ENCODE results near the gene PPM1H.

The PPM1H gene

GRCh38 chr12:62928632-62929031 lies 6.3 kb downstream of the PPM1H start:
- no peak for DNase-seq (ENCODE audit: low read depth)
- TF ChIP-seq CTCF (IDR thresholded peaks at IDR 0.05; ENCODE audit: low read length, missing control alignments) = no peak
- H3K4me3 ChIP-seq (replicated peaks; ENCODE audit: low read depth, low read length) = no peak overlapping the region

- no peak for TF ChIP-seq CTCF (IDR thresholded peaks at IDR 0.05; ENCODE audit: low read length, missing control alignments)
- no peak for DNase-seq (ENCODE audit: low read depth)
- H3K4me3 ChIP-seq (replicated peaks; ENCODE audit: low read depth, low read length) = no peak overlapping the region
Measured at GRCh38 chr12:62925680-62926079, 9.3 kb downstream of the PPM1H start.

GRCh38 chr12:62924084-62924483 lies 10.9 kb downstream of the PPM1H start:
- no peak for TF ChIP-seq CTCF (IDR thresholded peaks at IDR 0.05; ENCODE audit: low read length, missing control alignments)
- H3K4me3 ChIP-seq (replicated peaks; ENCODE audit: low read depth, low read length) = no peak overlapping the region
- DNase-seq (ENCODE audit: low read depth) = no peak

DNA sequence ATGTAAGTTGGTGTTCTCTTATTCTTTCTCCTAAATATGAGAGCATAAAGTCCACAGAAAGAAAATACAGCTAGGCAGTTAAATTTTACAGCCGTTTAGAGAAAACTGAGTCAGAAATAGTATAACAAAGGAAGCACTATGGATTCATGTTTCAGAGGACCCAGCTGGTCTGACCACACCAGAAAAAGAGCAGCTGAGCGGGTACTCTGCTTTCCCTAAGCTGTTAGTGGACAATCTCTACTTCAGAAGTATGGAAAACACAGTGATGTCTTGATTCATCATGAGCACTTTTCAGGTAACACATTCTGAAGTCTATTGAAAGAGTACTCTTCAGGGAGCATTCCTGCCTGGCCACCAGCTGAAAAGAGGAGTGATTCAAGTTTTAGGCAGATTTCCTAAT lies 12.4 kb downstream of the PPM1H start:
- TF ChIP-seq CTCF (IDR thresholded peaks at IDR 0.05; ENCODE audit: low read length, missing control alignments) = no peak
- no peak for DNase-seq (ENCODE audit: low read depth)
- no peak overlapping the region for H3K4me3 ChIP-seq (replicated peaks; ENCODE audit: low read depth, low read length)

GRCh38 chr12:62919838-62920237 lies 15.1 kb downstream of the PPM1H start:
- peak; percentile 14 for DNase-seq (ENCODE audit: low read depth)
- no peak for TF ChIP-seq CTCF (IDR thresholded peaks at IDR 0.05; ENCODE audit: low read length, missing control alignments)
- H3K4me3 ChIP-seq (replicated peaks; ENCODE audit: low read depth, low read length) = no peak overlapping the region

DNA sequence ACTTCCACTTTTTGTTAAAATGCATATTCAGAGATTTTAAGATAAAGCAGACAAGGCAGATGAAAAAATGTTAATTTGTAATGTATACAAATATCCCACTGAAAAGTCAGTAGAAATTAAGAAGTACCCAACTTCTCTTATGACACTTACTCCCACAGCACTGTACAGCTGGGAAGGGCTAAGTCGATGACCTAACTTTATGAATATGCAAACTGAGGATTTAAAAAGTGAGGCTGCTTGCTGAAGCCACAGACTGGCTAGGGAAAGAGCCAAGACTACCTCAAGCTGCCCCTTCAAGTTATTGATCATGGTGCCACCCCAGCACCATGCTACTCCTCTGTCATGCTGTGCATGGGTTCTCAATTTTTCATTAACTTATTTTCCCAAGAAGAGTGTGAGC lies 17.0 kb downstream of the PPM1H start:
- TF ChIP-seq CTCF (IDR thresholded peaks at IDR 0.05; ENCODE audit: low read length, missing control alignments) = no peak
- no peak overlapping the region for H3K4me3 ChIP-seq (replicated peaks; ENCODE audit: low read depth, low read length)
- no peak for DNase-seq (ENCODE audit: low read depth)

DNA sequence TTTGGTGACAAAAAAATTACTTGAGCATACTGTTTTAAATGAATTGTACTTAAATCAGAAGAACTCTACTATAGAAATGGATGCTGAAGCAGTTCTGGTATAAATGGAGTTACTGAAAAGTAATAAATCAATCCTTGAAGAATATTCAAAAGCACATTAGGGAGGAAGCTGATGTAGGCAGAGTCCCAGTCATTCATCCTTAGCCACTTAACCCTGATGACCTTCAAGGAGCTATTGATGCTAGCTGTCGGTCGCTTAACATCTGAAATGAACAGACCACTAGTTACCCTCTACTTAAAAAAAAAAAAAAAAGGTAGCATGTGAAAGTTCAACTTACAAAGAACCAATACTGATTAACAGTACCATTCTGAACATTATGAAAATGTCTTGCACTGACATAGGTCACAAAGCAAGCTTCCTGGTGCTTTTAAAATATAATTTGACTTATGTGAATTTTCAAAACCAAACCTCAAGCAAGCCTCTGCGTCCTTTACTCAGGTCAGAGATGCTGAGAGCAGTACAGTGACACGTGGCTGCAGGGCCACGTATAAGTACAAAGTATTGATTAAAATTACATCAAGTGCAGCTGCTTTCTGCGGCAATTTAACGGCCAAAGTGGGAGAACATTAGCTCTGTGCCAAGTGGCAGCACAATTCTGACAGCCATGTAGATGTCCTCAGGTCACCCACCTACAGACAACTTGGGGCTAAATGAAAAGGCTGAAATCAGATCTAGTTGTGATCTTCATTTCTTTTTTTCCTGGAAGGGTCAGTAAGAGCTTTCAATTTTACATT lies 18.1 kb downstream of the PPM1H start:
- TF ChIP-seq CTCF (IDR thresholded peaks at IDR 0.05; ENCODE audit: low read length, missing control alignments) = no peak
- DNase-seq (ENCODE audit: low read depth) = no peak
- no peak overlapping the region for H3K4me3 ChIP-seq (replicated peaks; ENCODE audit: low read depth, low read length)

All from fibroblast of pulmonary artery (primary cell).